HuH-7 (cell line): ENCODE data around the gene SUGCT.
"Not testable (repeated sequence)": the region's sequence is repeated elsewhere in the genome, so short reads cannot be mapped to it uniquely, and the experiment has no call there.

Experiments
- DNase-seq: peaks from one replicate; pipeline ENCODE4 v3.0.0; 2011; ENCODE audit warnings: low spot score

Gene SUGCT

GRCh38 chr7:40139891-40140290, 5.1 kb downstream of the SUGCT start:
- not testable (repeated sequence) for DNase-seq

- not testable (repeated sequence) for DNase-seq
Measured at GRCh38 chr7:40141916-40142315, 7.1 kb downstream of the SUGCT start.

GRCh38 chr7:40145596-40146130, 10.9 kb downstream of the SUGCT start:
- not testable (repeated sequence) for DNase-seq

- DNase-seq = no peak
Measured at GRCh38 chr7:40147371-40148246, 12.8 kb downstream of the SUGCT start.

GRCh38 chr7:40148247-40148580, 13.4 kb downstream of the SUGCT start:
- DNase-seq = not testable (repeated sequence)

GRCh38 chr7:40148671-40149070, 13.9 kb downstream of the SUGCT start:
- no peak for DNase-seq

- no peak for DNase-seq
Measured at GRCh38 chr7:40151504-40151903, 16.7 kb downstream of the SUGCT start.

- no peak for DNase-seq
Measured at GRCh38 chr7:40156988-40157387, 22.2 kb downstream of the SUGCT start.

GRCh38 chr7:40162516-40162915, 27.7 kb downstream of the SUGCT start:
- DNase-seq = no peak

- no peak for DNase-seq
Measured at GRCh38 chr7:40165216-40165615, 30.4 kb downstream of the SUGCT start.

- no peak for DNase-seq
Measured at GRCh38 chr7:40167291-40167690, 32.5 kb downstream of the SUGCT start.

GRCh38 chr7:40168266-40168665, 33.5 kb downstream of the SUGCT start:
- DNase-seq = not testable (repeated sequence)

- not testable (repeated sequence) for DNase-seq
Measured at GRCh38 chr7:40173121-40173520, 38.3 kb downstream of the SUGCT start.

- DNase-seq = not testable (repeated sequence)
Measured at GRCh38 chr7:40175256-40175655, 40.5 kb downstream of the SUGCT start.

- DNase-seq = no peak
Measured at GRCh38 chr7:40175725-40176510, 41.1 kb downstream of the SUGCT start.

GRCh38 chr7:40177071-40177470, 42.3 kb downstream of the SUGCT start:
- no peak for DNase-seq

GRCh38 chr7:40182452-40182851, 47.6 kb downstream of the SUGCT start:
- DNase-seq = no peak

GRCh38 chr7:40186586-40186985, 51.8 kb downstream of the SUGCT start:
- peak; percentile 13 for DNase-seq

GRCh38 chr7:40192036-40192435, 57.2 kb downstream of the SUGCT start:
- DNase-seq = no peak

GRCh38 chr7:40194745-40195144, 59.9 kb downstream of the SUGCT start:
- no peak for DNase-seq

GRCh38 chr7:40197527-40197926, 62.7 kb downstream of the SUGCT start:
- no peak for DNase-seq

GRCh38 chr7:40199076-40199802, 64.4 kb downstream of the SUGCT start:
- peak; percentile 15 for DNase-seq
